ENCODE data around the gene ASTN2.
"Not testable (repeated sequence)": the region's sequence is repeated elsewhere in the genome, so short reads cannot be mapped to it uniquely, and the experiment has no call there.

Gene ASTN2

GRCh38 chr9:116466271-116467235 is 948.3 kb downstream of the ASTN2 start:
- Mint-ChIP-seq H3K27ac (no peak overlapping the region), H3K27me3 (ENCODE audit: low read depth) (no peaks in the 10 kb centered on the region), H3K9me3 (no peaks in the 10 kb centered on the region), H3K4me1 (ENCODE audit: low read depth) (no peaks in the 10 kb centered on the region), H3K36me3 (ENCODE audit: low read depth) (no peaks in the 10 kb centered on the region), H3K4me3 (no peak overlapping the region)

- no peaks in the 10 kb centered on the region for H3K27me3 Mint-ChIP-seq (ENCODE audit: low read depth)
- no peaks in the 10 kb centered on the region for H3K4me1 Mint-ChIP-seq (ENCODE audit: low read depth)
- no peaks in the 10 kb centered on the region for H3K9me3 Mint-ChIP-seq
- no peak overlapping the region for H3K4me3 Mint-ChIP-seq
- H3K27ac Mint-ChIP-seq = no peak overlapping the region
- H3K36me3 Mint-ChIP-seq (ENCODE audit: low read depth) = no peaks in the 10 kb centered on the region
Measured at GRCh38 chr9:116465576-116466270, 949.1 kb downstream of the ASTN2 start.

GRCh38 chr9:116464987-116465571 is 949.8 kb downstream of the ASTN2 start:
- no peak overlapping the region for H3K4me3 Mint-ChIP-seq
- no peaks in the 10 kb centered on the region for H3K36me3 Mint-ChIP-seq (ENCODE audit: low read depth)

GRCh38 chr9:116464423-116464822 is 950.4 kb downstream of the ASTN2 start:
- Mint-ChIP-seq H3K4me3 (no peak overlapping the region), H3K36me3 (ENCODE audit: low read depth) (no peaks in the 10 kb centered on the region), H3K27me3 (ENCODE audit: low read depth) (no peaks in the 10 kb centered on the region), H3K27ac (no peak overlapping the region), H3K4me1 (ENCODE audit: low read depth) (no peaks in the 10 kb centered on the region), H3K9me3 (no peaks in the 10 kb centered on the region)

More at GRCh38 chr9:116464987-116465571, 949.8 kb downstream of the ASTN2 start:
- Mint-ChIP-seq H3K4me1 (ENCODE audit: low read depth) (no peaks in the 10 kb centered on the region), H3K9me3 (no peaks in the 10 kb centered on the region), H3K27me3 (ENCODE audit: low read depth) (no peaks in the 10 kb centered on the region), H3K27ac (no peak overlapping the region)

- H3K36me3 Mint-ChIP-seq (ENCODE audit: low read depth) = no peaks in the 10 kb centered on the region
- no peak overlapping the region for H3K4me3 Mint-ChIP-seq
Measured at GRCh38 chr9:116461632-116462031, 953.2 kb downstream of the ASTN2 start.

GRCh38 chr9:116460026-116460425 is 954.8 kb downstream of the ASTN2 start:
- Mint-ChIP-seq H3K4me3 (no peak overlapping the region), H3K27ac (no peak overlapping the region), H3K4me1 (ENCODE audit: low read depth) (no peaks in the 10 kb centered on the region), H3K9me3 (peaks cover 16% of the 10 kb centered on the region), H3K36me3 (ENCODE audit: low read depth) (no peaks in the 10 kb centered on the region), H3K27me3 (ENCODE audit: low read depth) (no peaks in the 10 kb centered on the region)

More at GRCh38 chr9:116461632-116462031, 953.2 kb downstream of the ASTN2 start:
- H3K27ac Mint-ChIP-seq = no peak overlapping the region
- peaks cover 8% of the 10 kb centered on the region for H3K9me3 Mint-ChIP-seq
- no peaks in the 10 kb centered on the region for H3K27me3 Mint-ChIP-seq (ENCODE audit: low read depth)
- no peaks in the 10 kb centered on the region for H3K4me1 Mint-ChIP-seq (ENCODE audit: low read depth)

- no peak overlapping the region for H3K27ac Mint-ChIP-seq
Measured at GRCh38 chr9:116459576-116459975, 955.3 kb downstream of the ASTN2 start.

GRCh38 chr9:116456490-116457088 is 958.3 kb downstream of the ASTN2 start:
- Mint-ChIP-seq H3K27ac (no peak overlapping the region), H3K36me3 (ENCODE audit: low read depth) (no peaks in the 10 kb centered on the region), H3K4me3 (no peak overlapping the region), H3K4me1 (ENCODE audit: low read depth) (no peaks in the 10 kb centered on the region), H3K27me3 (ENCODE audit: low read depth) (no peaks in the 10 kb centered on the region), H3K9me3 (peaks cover 21% of the 10 kb centered on the region)

More at GRCh38 chr9:116459576-116459975, 955.3 kb downstream of the ASTN2 start:
- no peaks in the 10 kb centered on the region for H3K4me1 Mint-ChIP-seq (ENCODE audit: low read depth)
- peaks cover 16% of the 10 kb centered on the region for H3K9me3 Mint-ChIP-seq
- H3K27me3 Mint-ChIP-seq (ENCODE audit: low read depth) = no peaks in the 10 kb centered on the region
- H3K36me3 Mint-ChIP-seq (ENCODE audit: low read depth) = no peaks in the 10 kb centered on the region
- no peak overlapping the region for H3K4me3 Mint-ChIP-seq

- not testable (repeated sequence) for H3K27me3 Mint-ChIP-seq (ENCODE audit: low read depth); H3K27ac Mint-ChIP-seq; H3K36me3 Mint-ChIP-seq (ENCODE audit: low read depth); H3K4me1 Mint-ChIP-seq (ENCODE audit: low read depth); H3K4me3 Mint-ChIP-seq
- peaks cover 21% of the 10 kb centered on the region for H3K9me3 Mint-ChIP-seq
Measured at GRCh38 chr9:116454539-116454938, 960.3 kb downstream of the ASTN2 start.

- Mint-ChIP-seq H3K36me3 (ENCODE audit: low read depth) (no peaks in the 10 kb centered on the region), H3K27me3 (ENCODE audit: low read depth) (no peaks in the 10 kb centered on the region), H3K27ac (no peak overlapping the region), H3K9me3 (peaks cover 21% of the 10 kb centered on the region), H3K4me3 (no peak overlapping the region), H3K4me1 (ENCODE audit: low read depth) (no peaks in the 10 kb centered on the region)
Measured at GRCh38 chr9:116453785-116454184, 961.1 kb downstream of the ASTN2 start.

- H3K9me3 Mint-ChIP-seq = peaks cover 17% of the 10 kb centered on the region
Measured at GRCh38 chr9:116452634-116453033, 962.2 kb downstream of the ASTN2 start.

GRCh38 chr9:116452227-116452626 is 962.6 kb downstream of the ASTN2 start:
- no peaks in the 10 kb centered on the region for H3K4me1 Mint-ChIP-seq (ENCODE audit: low read depth)

More at GRCh38 chr9:116452634-116453033, 962.2 kb downstream of the ASTN2 start:
- Mint-ChIP-seq H3K27me3 (ENCODE audit: low read depth) (no peaks in the 10 kb centered on the region), H3K36me3 (ENCODE audit: low read depth) (no peaks in the 10 kb centered on the region), H3K4me1 (ENCODE audit: low read depth) (no peaks in the 10 kb centered on the region), H3K4me3 (no peak overlapping the region), H3K27ac (no peak overlapping the region)

GRCh38 chr9:116451500-116452115 is 963.2 kb downstream of the ASTN2 start:
- Mint-ChIP-seq H3K36me3 (ENCODE audit: low read depth) (no peaks in the 10 kb centered on the region), H3K9me3 (peaks cover 12% of the 10 kb centered on the region), H3K4me3 (no peak overlapping the region), H3K4me1 (ENCODE audit: low read depth) (no peaks in the 10 kb centered on the region), H3K27me3 (ENCODE audit: low read depth) (no peaks in the 10 kb centered on the region), H3K27ac (no peak overlapping the region)

More at GRCh38 chr9:116452227-116452626, 962.6 kb downstream of the ASTN2 start:
- Mint-ChIP-seq H3K36me3 (ENCODE audit: low read depth) (no peaks in the 10 kb centered on the region), H3K4me3 (no peak overlapping the region), H3K27me3 (ENCODE audit: low read depth) (no peaks in the 10 kb centered on the region), H3K9me3 (peaks cover 15% of the 10 kb centered on the region), H3K27ac (no peak overlapping the region)

All from T-helper 1 cell treated with Interleukin-12 subunit alpha and Interleukin-12 subunit beta and Interleukin-4 antibody, amounts not matched to agents 30 μg/mL and 1 μg/mL, for 36 hours (primary cell).